Stomach (tissue), 4 donors: ENCODE results near the gene FOXN3.

Experiments used
- CTCF ChIP-seq, 7 experiments: fragments of 450-650 bp in 4 of 7; fragments of 200-600 bp in 3 of 7; sonication (generic) in 3 of 7; IDR thresholded peaks; one replicate each; pipeline ENCODE4 v1.5.1; 2016 to 2019; ENCODE audit warnings: antibody characterized with exemption in 7 of 7, control low read depth in 2 of 7, mild to moderate bottlenecking in 1 of 7
- POLR2A ChIP-seq, 4 donors: fragments of 450-650 bp; IDR thresholded peaks; one replicate each; pipeline ENCODE4 v1.6.1; 2016; ENCODE audit warnings: antibody characterized with exemption in 4 of 4, control low read depth in 2 of 4, mild to moderate bottlenecking in 1 of 4, moderate library complexity in 1 of 4

- TF ChIP-seq CTCF (IDR thresholded peaks at IDR 0.05): no peak
- no peak for TF ChIP-seq POLR2A (IDR thresholded peaks at IDR 0.05)
These were observed 16.5 kb downstream of the FOXN3 start for GRCh38 chr14:89400529-89400928.
